Left hindlimb (tissue), 1 donor: ENCODE data around the gene MN1.

Experiments
- DNase-seq: peaks from one replicate; pipeline ENCODE4 v3.0.0-alpha.2; 2018

MN1 gene

GRCh38 chr22:27709919-27710675, 91.5 kb downstream of the MN1 start:
- no peak for DNase-seq

GRCh38 chr22:27706489-27706888, 95.1 kb downstream of the MN1 start:
- no peak for DNase-seq

GRCh38 chr22:27705408-27706080, 96.0 kb downstream of the MN1 start:
- DNase-seq: no peak

GRCh38 chr22:27704581-27704980, 97.0 kb downstream of the MN1 start:
- DNase-seq: no peak

GRCh38 chr22:27699383-27700019, 102.1 kb downstream of the MN1 start:
- DNase-seq: no peak

- DNase-seq: no peak
Measured at GRCh38 chr22:27698813-27699212, 102.7 kb downstream of the MN1 start.
